T47D (cell line): ENCODE results near the gene CHML.
"Not testable (repeated sequence)": the region's sequence is repeated elsewhere in the genome, so short reads cannot be mapped to it uniquely, and the experiment has no call there.

Source experiments
- DNase-seq, 2 experiments: peaks; one replicate each; pipeline versions ENCODE4 v3.0.0 to v3.0.0-alpha.2; 2011 to 2012; ENCODE audit warnings: low read depth in 1 of 2, low spot score in 1 of 2
- JUND ChIP-seq: IDR thresholded peaks from 2 replicates; pipeline ENCODE4 v1.6.1; 2012; ENCODE audit warnings: low read depth
- in situ Hi-C: cut with HindIII; loops from 2 replicates; pipeline ENCODE4 v1.10.0; 2016; ENCODE audit warnings: low sequenced_read_pairs, low pct_unique_long_range_greater_than_20kb

CHML gene

GRCh38 chr1:241666419-241666818 is 26.2 kb upstream of the CHML start:
- in situ Hi-C loops: no loop called here
- DNase-seq: no peak
- TF ChIP-seq JUND: no peak

- TF ChIP-seq JUND: no peak
- no peak for DNase-seq
- in situ Hi-C loops: no loop called here
These were observed 20.3 kb upstream of the CHML start for GRCh38 chr1:241660424-241660972.

- in situ Hi-C loops: not testable (repeated sequence)
These were observed 18.8 kb upstream of the CHML start for GRCh38 chr1:241659016-241659415.

GRCh38 chr1:241658081-241658793 is 18.1 kb upstream of the CHML start:
- no peak for DNase-seq
- in situ Hi-C loops: no loop called here
- no peak for TF ChIP-seq JUND

More at GRCh38 chr1:241659016-241659415, 18.8 kb upstream of the CHML start:
- DNase-seq: not testable (repeated sequence)

- in situ Hi-C loops: no loop called here
- no peak for TF ChIP-seq JUND
- no peak for DNase-seq
These were observed 14.5 kb upstream of the CHML start for GRCh38 chr1:241654641-241655040.

- in situ Hi-C loops: no loop called here
- TF ChIP-seq JUND: no peak
- no peak for DNase-seq
These were observed 13.8 kb upstream of the CHML start for GRCh38 chr1:241654019-241654418.

- in situ Hi-C loops: no loop called here
- DNase-seq: no peak
- TF ChIP-seq JUND: no peak
These were observed 11.8 kb upstream of the CHML start, which contains the start of gene WDR64 for GRCh38 chr1:241652012-241652411. TSS of gene WDR64 (plus strand) at chr1:241652281. CDS start at chr1:241652485, 204 bp downstream.

- TF ChIP-seq JUND: no peak
- in situ Hi-C loops: no loop called here
- DNase-seq: no peak
These were observed 8.0 kb upstream of the CHML start for GRCh38 chr1:241648159-241648558.

- TF ChIP-seq JUND: no peak
- in situ Hi-C loops: no loop called here
- no peak for DNase-seq
These were observed 7.5 kb upstream of the CHML start for GRCh38 chr1:241647658-241648057.

GRCh38 chr1:241646201-241646600 is 6.0 kb upstream of the CHML start:
- DNase-seq: peak in 1 of 2 experiments; percentile 43
- no peak for TF ChIP-seq JUND
- in situ Hi-C loops: no loop called here

GRCh38 chr1:241645199-241645598 is 5.0 kb upstream of the CHML start:
- DNase-seq: no peak

GRCh38 chr1:241644259-241644658 is 4.1 kb upstream of the CHML start:
- DNase-seq: no peak
- in situ Hi-C loops: no loop called here
- TF ChIP-seq JUND: no peak

More at GRCh38 chr1:241645199-241645598, 5.0 kb upstream of the CHML start:
- in situ Hi-C loops: no loop called here
- TF ChIP-seq JUND: no peak

- no peak for TF ChIP-seq JUND
These were observed 2.4 kb upstream of the CHML start for GRCh38 chr1:241642593-241642944.

More at GRCh38 chr1:241642593-241642944, 2.4 kb upstream of the CHML start:
- in situ Hi-C loops: no loop called here
- no peak for DNase-seq
